WTC11 (cell line): ENCODE results near the gene EHD4. TPM values are rescaled to one million over a fixed set of nuclear protein-coding genes. Genes with fewer than 3 reads are reported as not detected.

Experiments
- ATAC-seq: fragments of 200-7000 bp; cut with Tn5 transposase; 2 replicates; pipeline ENCODE4 v1.10.0; 2021; ENCODE audit warnings: mild to moderate bottlenecking, moderate library complexity
- CTCF ChIA-PET: fragments of 300-600 bp; sonication (Branson Sonifier 250); formaldehyde crosslinking; loops from one replicate; lab custom pipeline; 2021; ENCODE audit warnings: antibody characterized with exemption; lab: Charles Lee
- POLR2A ChIA-PET: fragments of 350-600 bp; sonication (Branson Sonifier 250); formaldehyde crosslinking; loops from one replicate; lab custom pipeline; 2021; ENCODE audit warnings: antibody characterized with exemption; lab: Charles Lee
- DNase-seq: peaks from one replicate; pipeline ENCODE4 v3.0.0; 2021; ENCODE audit warnings: low spot score
- H3K27ac Mint-ChIP-seq: 2 replicates; pipeline ENCODE4 v1.8.0; 2021; ENCODE audit warnings: mixed read lengths
- H3K27me3 Mint-ChIP-seq: 2 replicates; pipeline ENCODE4 v1.8.0; 2021; ENCODE audit warnings: low read depth, mild to moderate bottlenecking, moderate library complexity, mixed read lengths
- H3K36me3 Mint-ChIP-seq: 2 replicates; pipeline ENCODE4 v1.8.0; 2021; ENCODE audit warnings: mixed read lengths
- H3K4me1 Mint-ChIP-seq: 2 replicates; pipeline ENCODE4 v1.8.0; 2022; ENCODE audit warnings: mixed read lengths
- H3K4me3 Mint-ChIP-seq: 2 replicates; pipeline ENCODE4 v1.8.0; 2021; ENCODE audit warnings: mild to moderate bottlenecking, moderate library complexity, mixed read lengths
- H3K9me3 Mint-ChIP-seq: 2 replicates; pipeline ENCODE4 v1.8.0; 2021; ENCODE audit warnings: mixed read lengths
- AFF4 ChIP-seq: sonication (generic); formaldehyde crosslinking; IDR thresholded peaks from 2 replicates; pipeline ENCODE4 v1.8.1; 2023; ENCODE audit warnings: mild to moderate bottlenecking, missing genetic modification reagents, borderline replicate concordance
- E2F4 ChIP-seq: sonication (generic); formaldehyde crosslinking; IDR thresholded peaks from 2 replicates; pipeline ENCODE4 v1.8.1; 2022; ENCODE audit warnings: low read depth, mild to moderate bottlenecking, moderate library complexity, missing genetic modification reagents, borderline replicate concordance
- E2F5 ChIP-seq: sonication (generic); formaldehyde crosslinking; IDR thresholded peaks from 2 replicates; pipeline ENCODE4 v1.8.1; 2022; ENCODE audit warnings: mild to moderate bottlenecking, moderate library complexity, missing genetic modification reagents
- ERG ChIP-seq: fragments of 250-450 bp; sonication (Bioruptor Pico); IDR thresholded peaks from 2 replicates; pipeline ENCODE4 v1.8.0; 2021; ENCODE audit warnings: mild to moderate bottlenecking
- JUN ChIP-seq: sonication (generic); formaldehyde crosslinking; IDR thresholded peaks from 2 replicates; pipeline ENCODE4 v1.8.0; 2023; ENCODE audit warnings: mild to moderate bottlenecking, missing genetic modification reagents
- MYBL2 ChIP-seq: sonication (generic); formaldehyde crosslinking; IDR thresholded peaks from 2 replicates; pipeline ENCODE4 v1.8.1; 2023; ENCODE audit warnings: mild to moderate bottlenecking, moderate library complexity, missing genetic modification reagents
- NFYB ChIP-seq: sonication (generic); formaldehyde crosslinking; conservative IDR thresholded peaks from 2 replicates; pipeline ENCODE4 v1.8.0; 2022; ENCODE audit warnings: low read depth, missing genetic modification reagents
- NR2C2 ChIP-seq: sonication (generic); formaldehyde crosslinking; IDR thresholded peaks from 2 replicates; pipeline ENCODE4 v1.8.0; 2022; ENCODE audit warnings: mild to moderate bottlenecking, missing genetic modification reagents
- OVOL2 ChIP-seq: fragments of 250-450 bp; sonication (Bioruptor Pico); IDR thresholded peaks from 2 replicates; pipeline ENCODE4 v1.9.0; 2021; ENCODE audit warnings: mild to moderate bottlenecking, borderline replicate concordance
- PREB ChIP-seq: sonication (generic); formaldehyde crosslinking; IDR thresholded peaks from 2 replicates; pipeline ENCODE4 v1.8.1; 2022; ENCODE audit warnings: mild to moderate bottlenecking, missing genetic modification reagents, moderate library complexity, borderline replicate concordance
- SP1 ChIP-seq: sonication (generic); formaldehyde crosslinking; conservative IDR thresholded peaks from 2 replicates; pipeline ENCODE4 v1.8.1; 2022; ENCODE audit warnings: missing genetic modification reagents
- STAT6 ChIP-seq: sonication (generic); formaldehyde crosslinking; conservative IDR thresholded peaks from 2 replicates; pipeline ENCODE4 v1.8.1; 2023; ENCODE audit warnings: mild to moderate bottlenecking, low read depth, missing genetic modification reagents, moderate library complexity
- TEAD4 ChIP-seq: sonication (generic); formaldehyde crosslinking; IDR thresholded peaks from 2 replicates; pipeline ENCODE4 v1.8.0; 2022; ENCODE audit warnings: mild to moderate bottlenecking, missing genetic modification reagents
- ZBTB21 ChIP-seq: sonication (generic); formaldehyde crosslinking; IDR thresholded peaks from 2 replicates; pipeline ENCODE4 v1.8.1; 2023; ENCODE audit warnings: mild to moderate bottlenecking, missing genetic modification reagents, borderline replicate concordance
- ZNF232 ChIP-seq: sonication (generic); formaldehyde crosslinking; IDR thresholded peaks from 2 replicates; pipeline ENCODE4 v1.8.0; 2022; ENCODE audit warnings: mild to moderate bottlenecking, missing genetic modification reagents
- total RNA-seq: library from RNA; stranded (reverse); gene quantifications from 3 replicates; pipeline ENCODE4 v1.2.3, GENCODE V29; 2021
- TF ChIP-seq, protein P1 (sequence below): fragments of 200-600 bp; IDR thresholded peaks from 2 replicates; pipeline ENCODE4 v1.8.0; 2022; ENCODE audit warnings: antibody characterized with exemption
- TF ChIP-seq, protein P2 (sequence below): sonication (generic); formaldehyde crosslinking; IDR thresholded peaks from 2 replicates; pipeline ENCODE4 v1.8.0; 2022; ENCODE audit warnings: mild to moderate bottlenecking, missing genetic modification reagents

Gene EHD4
- total RNA-seq, 1 experiment from 2014 or later, result 23.9 TPM

DNA sequence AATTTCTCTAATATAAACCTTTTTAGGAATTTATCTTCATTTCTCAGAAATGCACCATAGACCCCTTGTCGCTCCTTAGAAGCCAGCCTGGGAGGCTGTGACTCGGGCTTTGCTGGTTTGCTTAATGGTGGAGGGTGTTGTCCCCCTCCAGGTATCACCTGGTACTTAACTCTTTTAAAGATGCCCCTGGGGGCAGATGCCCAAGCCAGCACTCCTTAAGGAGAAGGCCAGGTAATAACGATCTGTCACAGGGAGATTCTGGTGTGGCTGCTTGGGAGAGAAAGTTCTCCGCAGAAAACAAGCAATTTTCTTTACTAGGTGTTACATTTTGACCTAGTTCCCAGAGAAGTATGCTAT is 22.3 kb downstream of the EHD4 start (continued):
- TF ChIP-seq, protein P1, sequence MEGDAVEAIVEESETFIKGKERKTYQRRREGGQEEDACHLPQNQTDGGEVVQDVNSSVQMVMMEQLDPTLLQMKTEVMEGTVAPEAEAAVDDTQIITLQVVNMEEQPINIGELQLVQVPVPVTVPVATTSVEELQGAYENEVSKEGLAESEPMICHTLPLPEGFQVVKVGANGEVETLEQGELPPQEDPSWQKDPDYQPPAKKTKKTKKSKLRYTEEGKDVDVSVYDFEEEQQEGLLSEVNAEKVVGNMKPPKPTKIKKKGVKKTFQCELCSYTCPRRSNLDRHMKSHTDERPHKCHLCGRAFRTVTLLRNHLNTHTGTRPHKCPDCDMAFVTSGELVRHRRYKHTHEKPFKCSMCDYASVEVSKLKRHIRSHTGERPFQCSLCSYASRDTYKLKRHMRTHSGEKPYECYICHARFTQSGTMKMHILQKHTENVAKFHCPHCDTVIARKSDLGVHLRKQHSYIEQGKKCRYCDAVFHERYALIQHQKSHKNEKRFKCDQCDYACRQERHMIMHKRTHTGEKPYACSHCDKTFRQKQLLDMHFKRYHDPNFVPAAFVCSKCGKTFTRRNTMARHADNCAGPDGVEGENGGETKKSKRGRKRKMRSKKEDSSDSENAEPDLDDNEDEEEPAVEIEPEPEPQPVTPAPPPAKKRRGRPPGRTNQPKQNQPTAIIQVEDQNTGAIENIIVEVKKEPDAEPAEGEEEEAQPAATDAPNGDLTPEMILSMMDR, result no peak

DNA sequence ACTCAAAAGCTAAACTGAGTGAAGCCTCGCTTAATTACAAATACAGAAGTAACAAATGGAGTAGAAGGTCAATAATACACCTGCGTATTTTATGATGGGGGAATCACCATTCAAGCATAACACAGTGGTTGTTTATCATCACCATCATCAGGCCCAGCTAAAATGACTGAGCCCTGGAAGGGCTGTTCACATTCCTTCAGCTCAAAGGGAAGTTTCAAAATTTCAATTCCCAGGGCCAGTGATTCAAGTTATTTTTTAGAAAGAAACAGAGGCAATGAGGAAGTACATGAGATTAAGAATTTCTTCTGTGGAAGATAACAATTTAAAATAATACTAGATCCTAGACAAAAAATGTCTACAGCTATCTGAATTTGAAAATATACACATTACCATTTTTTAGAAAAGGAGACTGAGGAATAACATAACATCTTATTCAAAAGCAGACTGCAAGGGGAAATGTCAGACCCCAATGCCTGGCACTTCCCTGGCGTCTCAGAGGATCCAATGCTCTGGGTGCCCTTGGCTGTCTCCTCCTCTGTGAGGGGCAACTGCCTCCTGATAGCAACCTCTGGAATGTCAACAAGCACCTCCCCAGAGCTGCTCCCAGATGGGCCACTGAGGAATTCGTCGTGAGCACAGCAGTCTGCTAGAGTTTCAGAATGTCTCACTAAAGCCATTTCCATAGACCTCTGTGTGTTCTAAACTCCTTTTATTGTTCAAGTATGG is 22.8 kb downstream of the EHD4 start:
- Mint-ChIP-seq H3K4me1 (peaks cover 12% of the 10 kb centered on the region), H3K27ac (no peak overlapping the region), H3K27me3 (no peaks in the 10 kb centered on the region), H3K4me3 (no peak overlapping the region), H3K36me3 (peaks cover 14% of the 10 kb centered on the region), H3K9me3 (no peaks in the 10 kb centered on the region)
- no peak for TF ChIP-seq E2F4 (CRISPR knock-in tag)
- TF ChIP-seq PREB (CRISPR knock-in tag), result no peak
- TF ChIP-seq SP1 (CRISPR knock-in tag), result no peak
- no peak for TF ChIP-seq STAT6 (CRISPR knock-in tag)
- no peak for TF ChIP-seq JUN
- TF ChIP-seq, protein P2, sequence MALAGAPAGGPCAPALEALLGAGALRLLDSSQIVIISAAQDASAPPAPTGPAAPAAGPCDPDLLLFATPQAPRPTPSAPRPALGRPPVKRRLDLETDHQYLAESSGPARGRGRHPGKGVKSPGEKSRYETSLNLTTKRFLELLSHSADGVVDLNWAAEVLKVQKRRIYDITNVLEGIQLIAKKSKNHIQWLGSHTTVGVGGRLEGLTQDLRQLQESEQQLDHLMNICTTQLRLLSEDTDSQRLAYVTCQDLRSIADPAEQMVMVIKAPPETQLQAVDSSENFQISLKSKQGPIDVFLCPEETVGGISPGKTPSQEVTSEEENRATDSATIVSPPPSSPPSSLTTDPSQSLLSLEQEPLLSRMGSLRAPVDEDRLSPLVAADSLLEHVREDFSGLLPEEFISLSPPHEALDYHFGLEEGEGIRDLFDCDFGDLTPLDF (CRISPR knock-in tag), result no peak
- no peak for TF ChIP-seq AFF4
- no peak for TF ChIP-seq OVOL2
- no peak for TF ChIP-seq MYBL2
- TF ChIP-seq E2F5, result no peak
- TF ChIP-seq NR2C2 (CRISPR knock-in tag), result no peak
- TF ChIP-seq TEAD4 (CRISPR knock-in tag), result no peak
- no peak for TF ChIP-seq ERG (CRISPR knock-in tag)
- no peak for TF ChIP-seq ZBTB21 (CRISPR knock-in tag)
- no peak for TF ChIP-seq NFYB (CRISPR knock-in tag)
- no peak for TF ChIP-seq ZNF232 (CRISPR knock-in tag)
- peak; percentile 29 for DNase-seq
- ChIA-PET POLR2A (no interaction called here), CTCF (interaction anchor here (0.7 to 1.8 kb wide), 6 partner anchors 15 to 135 kb away, joined by 3 to 8 read pairs (median 4); partner anchors contain the start of gene EHD4)
- ATAC-seq, result peak; percentile 75
